Keratinocyte (primary cell): Measurements from ENCODE around the gene CHST14. TPM values are rescaled to one million over a fixed set of nuclear protein-coding genes. Genes with fewer than 3 reads are reported as not detected.
"Not testable (repeated sequence)": the region's sequence is repeated elsewhere in the genome, so short reads cannot be mapped to it uniquely, and the experiment has no call there.

ENCODE experiments used
- DNase-seq: peaks from one replicate; pipeline ENCODE4 v3.0.0-alpha.2; 2011; ENCODE audit warnings: low read depth, missing footprints, low spot score
- FAIRE-seq: peaks from 2 replicates; lab custom pipeline; 2011; peaks lifted over from hg19 to GRCh38; lab: Jason Lieb, UNC
- H2AFZ ChIP-seq: 2 replicates; pipeline ENCODE4 v1.6.0; 2012; ENCODE audit warnings: low read length, control low read depth, inconsistent platforms; ENCODE audit not compliant: control insufficient read depth
- H3K27ac ChIP-seq: 2 replicates; pipeline ENCODE4 v1.5.1; 2011; ENCODE audit warnings: low read length; ENCODE audit not compliant: control insufficient read depth, insufficient read depth
- H3K27me3 ChIP-seq: 3 replicates; pipeline ENCODE4 v1.6.0; 2011; ENCODE audit warnings: low read length; ENCODE audit not compliant: control insufficient read depth, insufficient read depth; ENCODE audit errors: extremely low read depth
- H3K36me3 ChIP-seq, 2 experiments: 2 replicates in 1 of 2; 3 replicates in 1 of 2; pipeline ENCODE4 v1.5.1; 2011; ENCODE audit warnings: low read length in 2 of 2, mild to moderate bottlenecking in 1 of 2; ENCODE audit not compliant: control insufficient read depth in 2 of 2, insufficient read depth in 2 of 2; ENCODE audit errors: extremely low read depth in 1 of 2
- H3K4me1 ChIP-seq: 3 replicates; pipeline ENCODE4 v1.5.1; 2011; ENCODE audit warnings: low read length; ENCODE audit not compliant: control insufficient read depth, insufficient read depth; ENCODE audit errors: extremely low read depth
- H3K4me2 ChIP-seq: 3 replicates; pipeline ENCODE4 v1.6.0; 2011; ENCODE audit warnings: low read depth, low read length; ENCODE audit not compliant: control insufficient read depth, insufficient read depth; ENCODE audit errors: extremely low read depth
- H3K4me3 ChIP-seq, 3 experiments: fragments of 200-600 bp in 1 of 3; sonication (generic) in 1 of 3; 2 replicates in 2 of 3; 3 replicates in 1 of 3; pipeline ENCODE4 v1.5.1; 2011 to 2016; ENCODE audit warnings: low read length in 3 of 3, mild to moderate bottlenecking in 3 of 3, control low read depth in 2 of 3, inconsistent platforms in 1 of 3, low read depth in 1 of 3, mixed read lengths in 1 of 3, mixed run types in 1 of 3, moderate library complexity in 1 of 3; ENCODE audit not compliant: control insufficient read depth in 2 of 3, insufficient read depth in 2 of 3; ENCODE audit errors: extremely low read depth in 1 of 3
- H3K79me2 ChIP-seq: 2 replicates; pipeline ENCODE4 v1.6.0; 2012; ENCODE audit warnings: low read length; ENCODE audit not compliant: control insufficient read depth, insufficient read depth
- H3K9ac ChIP-seq: 3 replicates; pipeline ENCODE4 v1.6.0; 2011; ENCODE audit warnings: low read length; ENCODE audit not compliant: control insufficient read depth, insufficient read depth; ENCODE audit errors: extremely low read depth
- H3K9me1 ChIP-seq: 3 replicates; pipeline ENCODE4 v1.6.0; 2011; ENCODE audit warnings: low read length; ENCODE audit not compliant: control insufficient read depth, insufficient read depth; ENCODE audit errors: extremely low read depth
- H3K9me3 ChIP-seq: 2 replicates; pipeline ENCODE4 v1.5.1; 2012; ENCODE audit warnings: low read depth, low read length; ENCODE audit not compliant: control insufficient read depth
- H4K20me1 ChIP-seq: 3 replicates; pipeline ENCODE4 v1.6.0; 2011; ENCODE audit warnings: low read length; ENCODE audit not compliant: control insufficient read depth, insufficient read depth; ENCODE audit errors: extremely low read depth
- CTCF ChIP-seq, 3 experiments: IDR thresholded peaks in 1 of 3; conservative IDR thresholded peaks in 1 of 3; optimal IDR thresholded peaks in 1 of 3; 2 replicates in 2 of 3; 3 replicates in 1 of 3; pipeline versions ENCODE3 to v1.5.1; 2011; ENCODE audit warnings: low read length in 3 of 3, mild to moderate bottlenecking in 3 of 3, moderate library complexity in 2 of 3, control low read depth in 1 of 3, inconsistent platforms in 1 of 3; ENCODE audit not compliant: insufficient read depth in 2 of 3; ENCODE audit errors: extremely low read depth in 1 of 3
- EZH2 ChIP-seq: IDR thresholded peaks from one replicate; pipeline ENCODE4 v1.6.1; 2012; ENCODE audit warnings: inconsistent platforms, mild to moderate bottlenecking, low read length, moderate library complexity
- dilution Hi-C: fragments of 300-500 bp; cut with MboI; formaldehyde crosslinking; loops from one replicate; pipeline ENCODE4 v1.7.0; 2020; ENCODE audit warnings: low sequenced_read_pairs; ENCODE audit not compliant: extremely low pct_ligation_motif_present
- polyA plus RNA-seq, 5 experiments: library from polyadenylated mRNA; depleted of rRNA in 3 of 5; stranded (reverse) in 3 of 5; stranded (forward) in 1 of 5; unstranded in 1 of 5; fragments of >200 nt; gene quantifications; 1 replicate in 1 of 5; 2 replicates in 3 of 5; 3 replicates in 1 of 5; pipeline versions ENCODE4 v1.2.1 to v1.2.3, GENCODE V29; 2011 to 2012; ENCODE audit warnings: missing spikeins in 2 of 5, low read depth in 1 of 5, low replicate concordance in 1 of 5

Gene CHST14
- polyA plus RNA-seq, 1 donor (not counting 4 experiments of a cell fraction or from before 2014, with no cell fraction given): 1.5 TPM

DNA sequence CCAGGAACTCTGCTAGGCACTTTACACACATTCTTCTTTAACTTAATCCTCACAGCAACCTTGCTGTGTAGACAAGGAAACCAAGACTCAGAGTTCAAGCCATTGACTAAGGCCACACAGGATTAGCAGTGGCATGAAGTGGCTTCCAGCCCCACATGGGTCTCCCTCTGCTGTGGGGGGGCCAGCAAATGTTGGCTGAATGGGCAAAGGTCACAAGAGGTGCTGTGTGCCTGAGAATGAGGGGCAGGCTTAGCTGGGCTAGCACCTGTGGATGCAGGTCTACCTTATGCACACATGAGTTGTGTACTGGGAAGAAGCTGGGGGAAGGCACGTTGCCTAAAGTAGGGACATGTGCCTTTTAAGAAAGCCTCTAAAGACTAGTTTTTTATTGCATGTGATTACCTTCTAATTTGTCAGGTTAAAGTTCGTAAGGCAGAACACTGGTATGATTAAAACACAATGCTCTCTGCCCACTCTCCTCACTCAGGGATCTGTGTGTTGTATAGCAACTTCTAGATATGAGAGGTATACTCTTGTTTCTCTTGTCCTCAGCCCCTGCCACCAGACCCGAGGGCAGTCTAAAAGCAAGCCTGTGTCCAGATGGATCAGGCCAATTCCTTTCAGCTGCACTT lies 19.1 kb upstream of the CHST14 start:
- H3K9me3 ChIP-seq: no peaks in the 10 kb centered on the region
- peaks cover 12% of the 10 kb centered on the region for H4K20me1 ChIP-seq
- peaks cover 13% of the 10 kb centered on the region for H3K9me1 ChIP-seq
- peaks cover 51% of the 10 kb centered on the region for H3K79me2 ChIP-seq
- peaks cover 27% of the 10 kb centered on the region for H3K4me1 ChIP-seq
- DNase-seq (no peak), FAIRE-seq (no peak)
- no peaks in the 10 kb centered on the region for H3K36me3 ChIP-seq
- no peaks in the 10 kb centered on the region for H3K27me3 ChIP-seq
- TF ChIP-seq EZH2 (no peak), CTCF (optimal IDR thresholded peaks at IDR 0.05 in 1 of 3, IDR thresholded peaks at IDR 0.05 in 1 of 3, conservative IDR thresholded peaks at IDR 0.05 in 1 of 3; ENCODE audit: extremely low read depth in 1 of 3, insufficient read depth in 2 of 3, low read length in 3 of 3) (no peak)
- H3K4me3 ChIP-seq: no peak overlapping the region
- no peak overlapping the region for H3K27ac ChIP-seq
- H2AFZ ChIP-seq: no peak overlapping the region
- H3K9ac ChIP-seq: no peak overlapping the region
- dilution Hi-C loops: no loop called here
- no peak overlapping the region for H3K4me2 ChIP-seq

- peaks cover 13% of the 10 kb centered on the region for H3K9me1 ChIP-seq
- TF ChIP-seq CTCF (optimal IDR thresholded peaks at IDR 0.05 in 1 of 3, IDR thresholded peaks at IDR 0.05 in 1 of 3, conservative IDR thresholded peaks at IDR 0.05 in 1 of 3; ENCODE audit: extremely low read depth in 1 of 3, insufficient read depth in 2 of 3, low read length in 3 of 3) (no peak), EZH2 (no peak)
- no peak overlapping the region for H2AFZ ChIP-seq
- no peaks in the 10 kb centered on the region for H3K9me3 ChIP-seq
- peaks cover 12% of the 10 kb centered on the region for H4K20me1 ChIP-seq
- FAIRE-seq (no peak), DNase-seq (no peak)
- H3K27ac ChIP-seq: no peak overlapping the region
- peaks cover 30% of the 10 kb centered on the region for H3K4me1 ChIP-seq
- dilution Hi-C loops: no loop called here
- no peak overlapping the region for H3K4me3 ChIP-seq
- H3K4me2 ChIP-seq: no peak overlapping the region
- H3K36me3 ChIP-seq: no peaks in the 10 kb centered on the region
- no peak overlapping the region for H3K9ac ChIP-seq
- H3K79me2 ChIP-seq: peaks cover 49% of the 10 kb centered on the region
- no peaks in the 10 kb centered on the region for H3K27me3 ChIP-seq
Observed at GRCh38 chr15:40452296-40453090, 18.3 kb upstream of the CHST14 start.

- Histone ChIP-seq H3K79me2 (peaks cover 47% of the 10 kb centered on the region), H3K9me1 (peaks cover 13% of the 10 kb centered on the region), H3K4me1 (peaks cover 30% of the 10 kb centered on the region), H4K20me1 (peaks cover 12% of the 10 kb centered on the region)
- H3K4me3 ChIP-seq, DNase-seq, H3K36me3 ChIP-seq, FAIRE-seq, H3K27ac ChIP-seq, H3K27me3 ChIP-seq, H2AFZ ChIP-seq, dilution Hi-C loops, H3K4me2 ChIP-seq, H3K9me3 ChIP-seq, H3K9ac ChIP-seq: not testable (repeated sequence)
Observed at GRCh38 chr15:40453941-40454340, 16.8 kb upstream of the CHST14 start.
